Measurements from ENCODE around the gene STAB1. TPM values are rescaled to one million over a fixed set of nuclear protein-coding genes. Genes with fewer than 3 reads are reported as not detected.

STAB1 gene
- total RNA-seq, 1 donor from 2014 or later, result 0.16 TPM

DNA sequence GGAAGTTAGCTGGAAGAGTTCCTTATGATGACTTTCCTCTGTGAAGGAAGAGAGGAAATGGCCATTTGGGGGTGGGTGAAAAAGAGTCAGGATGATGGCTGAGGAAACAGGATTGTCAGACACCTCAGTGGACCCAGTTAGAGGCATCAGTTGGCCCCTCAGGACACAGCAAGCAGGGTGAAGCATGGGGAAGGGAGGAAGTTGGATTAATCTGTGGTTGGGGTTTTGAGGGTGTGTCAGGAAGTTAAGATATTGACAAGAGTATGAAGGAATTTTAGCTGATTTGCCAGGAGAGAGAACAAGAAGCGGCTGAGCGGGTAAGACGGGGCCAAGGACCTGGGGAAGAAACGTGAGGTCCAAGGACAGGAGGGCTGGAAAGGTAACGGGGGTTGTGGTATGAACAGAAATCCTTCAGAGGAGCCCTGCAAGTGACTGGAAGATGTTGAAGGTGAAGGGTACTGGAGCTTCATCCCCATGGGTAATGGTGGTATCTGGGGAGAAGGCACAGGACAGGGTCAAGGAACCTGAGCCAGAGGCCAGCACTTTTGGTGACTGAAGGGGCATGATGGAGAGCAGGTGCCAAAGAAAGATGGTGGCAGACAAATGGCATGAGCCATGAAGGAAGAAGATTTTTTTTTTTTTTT lies 44.0 kb downstream of the STAB1 start:
- Mint-ChIP-seq H3K27ac (ENCODE audit: unreplicated experiment) (no peak overlapping the region), H3K4me1 (peaks cover 44% of the 10 kb centered on the region), H3K4me3 (peak overlapping the region; percentile 47), H3K9me3 (no peaks in the 10 kb centered on the region), H3K36me3 (ENCODE audit: low read depth) (peaks cover 9% of the 10 kb centered on the region), H3K27me3 (ENCODE audit: low read depth) (peaks cover 2% of the 10 kb centered on the region)
- TF ChIP-seq, protein P1, sequence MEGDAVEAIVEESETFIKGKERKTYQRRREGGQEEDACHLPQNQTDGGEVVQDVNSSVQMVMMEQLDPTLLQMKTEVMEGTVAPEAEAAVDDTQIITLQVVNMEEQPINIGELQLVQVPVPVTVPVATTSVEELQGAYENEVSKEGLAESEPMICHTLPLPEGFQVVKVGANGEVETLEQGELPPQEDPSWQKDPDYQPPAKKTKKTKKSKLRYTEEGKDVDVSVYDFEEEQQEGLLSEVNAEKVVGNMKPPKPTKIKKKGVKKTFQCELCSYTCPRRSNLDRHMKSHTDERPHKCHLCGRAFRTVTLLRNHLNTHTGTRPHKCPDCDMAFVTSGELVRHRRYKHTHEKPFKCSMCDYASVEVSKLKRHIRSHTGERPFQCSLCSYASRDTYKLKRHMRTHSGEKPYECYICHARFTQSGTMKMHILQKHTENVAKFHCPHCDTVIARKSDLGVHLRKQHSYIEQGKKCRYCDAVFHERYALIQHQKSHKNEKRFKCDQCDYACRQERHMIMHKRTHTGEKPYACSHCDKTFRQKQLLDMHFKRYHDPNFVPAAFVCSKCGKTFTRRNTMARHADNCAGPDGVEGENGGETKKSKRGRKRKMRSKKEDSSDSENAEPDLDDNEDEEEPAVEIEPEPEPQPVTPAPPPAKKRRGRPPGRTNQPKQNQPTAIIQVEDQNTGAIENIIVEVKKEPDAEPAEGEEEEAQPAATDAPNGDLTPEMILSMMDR (conservative IDR thresholded peaks at IDR 0.05), result no peak
- DNase-seq (ENCODE audit: low read depth, low spot score), result no peak

DNA sequence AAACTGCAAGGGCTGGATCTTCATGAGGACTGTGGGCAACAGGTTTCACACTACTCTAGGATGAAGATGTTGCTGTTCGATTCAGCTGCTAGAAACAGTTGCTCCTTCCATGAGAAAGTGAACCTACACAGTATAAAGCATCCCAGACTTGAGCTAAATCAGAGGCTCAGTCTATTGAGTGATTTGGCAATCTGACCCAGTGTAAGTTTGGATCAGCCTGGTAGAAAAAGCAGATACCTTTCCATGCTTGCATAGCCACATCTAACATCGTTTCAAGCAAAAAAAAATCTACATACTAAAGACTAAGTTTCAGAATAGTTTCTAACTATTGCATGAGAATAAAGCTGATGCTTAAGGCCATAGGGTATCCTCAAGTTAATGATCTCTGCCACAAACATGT lies 45.9 kb downstream of the STAB1 start:
- H3K27me3 Mint-ChIP-seq (ENCODE audit: low read depth), result peaks cover 2% of the 10 kb centered on the region
- H3K4me3 Mint-ChIP-seq, result peak overlapping the region; percentile 48
- DNase-seq (ENCODE audit: low read depth, low spot score), result no peak
- H3K4me1 Mint-ChIP-seq, result peaks cover 42% of the 10 kb centered on the region
- no peaks in the 10 kb centered on the region for H3K9me3 Mint-ChIP-seq
- H3K27ac Mint-ChIP-seq (ENCODE audit: unreplicated experiment), result no peak overlapping the region
- TF ChIP-seq, protein P1 (conservative IDR thresholded peaks at IDR 0.05), result no peak
- H3K36me3 Mint-ChIP-seq (ENCODE audit: low read depth), result peaks cover 13% of the 10 kb centered on the region

DNA sequence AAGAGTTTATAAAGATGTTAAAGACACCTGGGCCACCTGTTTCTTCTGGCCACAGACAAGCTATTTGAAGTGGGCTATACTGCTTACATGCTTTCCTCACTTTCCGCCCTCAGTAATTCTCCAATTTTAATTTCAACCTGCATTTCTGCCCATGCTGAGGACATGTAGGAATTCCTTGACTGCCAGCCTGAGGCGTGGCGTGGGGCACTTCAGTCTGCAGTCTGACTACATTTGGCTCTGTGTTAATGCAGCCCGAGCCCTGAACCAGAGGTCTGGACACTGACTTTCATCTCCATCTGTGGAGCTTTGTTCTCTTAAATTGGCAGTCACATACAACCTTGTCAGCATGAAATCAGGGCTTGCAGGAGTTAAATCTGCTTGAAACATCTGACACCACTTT lies 49.8 kb downstream of the STAB1 start:
- no peak for DNase-seq (ENCODE audit: low read depth, low spot score)
- H3K4me1 Mint-ChIP-seq, result peaks cover 17% of the 10 kb centered on the region
- no peaks in the 10 kb centered on the region for H3K27me3 Mint-ChIP-seq (ENCODE audit: low read depth)
- TF ChIP-seq, protein P1 (conservative IDR thresholded peaks at IDR 0.05), result no peak
- peaks cover 6% of the 10 kb centered on the region for H3K36me3 Mint-ChIP-seq (ENCODE audit: low read depth)
- H3K9me3 Mint-ChIP-seq, result no peaks in the 10 kb centered on the region
- no peak overlapping the region for H3K4me3 Mint-ChIP-seq
- H3K27ac Mint-ChIP-seq (ENCODE audit: unreplicated experiment), result no peak overlapping the region

DNA sequence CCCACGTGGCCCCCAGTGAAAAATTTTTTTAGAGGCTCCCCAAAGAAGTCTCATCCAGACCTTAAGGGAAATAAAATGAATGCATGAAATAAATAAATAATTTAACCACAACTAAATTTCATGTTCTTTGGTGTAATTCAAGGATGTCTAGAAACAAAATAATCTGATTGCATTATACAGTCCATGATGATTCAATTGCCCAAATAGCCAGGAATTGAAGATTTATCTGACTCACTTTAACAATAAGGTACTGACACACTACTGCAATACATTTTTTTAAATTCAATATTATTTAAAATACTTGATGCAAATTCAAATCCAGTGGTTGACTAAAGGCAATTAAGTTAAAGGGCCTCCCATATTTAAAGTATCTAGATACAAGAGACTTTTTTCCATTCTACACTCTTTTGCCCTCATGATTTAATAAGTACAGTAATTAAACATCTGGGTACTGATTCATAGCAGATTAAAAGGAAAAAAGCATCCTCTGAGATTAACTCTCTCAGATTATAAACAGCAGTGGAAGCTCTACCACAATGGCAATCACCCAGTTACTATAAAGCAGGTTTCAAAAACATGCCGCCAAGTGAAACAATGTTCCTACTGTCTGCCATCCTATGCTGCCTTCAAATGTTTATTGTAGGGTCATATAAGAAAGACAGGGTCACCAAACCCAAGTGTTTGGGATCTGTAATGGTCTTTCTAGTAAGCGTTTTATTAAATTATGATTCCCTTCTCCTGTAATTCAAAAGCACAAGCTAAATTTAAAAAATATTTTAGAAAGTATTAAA lies 51.2 kb downstream of the STAB1 start:
- Mint-ChIP-seq H3K9me3 (no peaks in the 10 kb centered on the region), H3K27ac (ENCODE audit: unreplicated experiment) (no peak overlapping the region), H3K36me3 (ENCODE audit: low read depth) (peaks cover 6% of the 10 kb centered on the region), H3K27me3 (ENCODE audit: low read depth) (no peaks in the 10 kb centered on the region), H3K4me3 (no peak overlapping the region), H3K4me1 (peaks cover 17% of the 10 kb centered on the region)
- TF ChIP-seq, protein P1 (conservative IDR thresholded peaks at IDR 0.05), result no peak
- DNase-seq (ENCODE audit: low read depth, low spot score), result no peak

DNA sequence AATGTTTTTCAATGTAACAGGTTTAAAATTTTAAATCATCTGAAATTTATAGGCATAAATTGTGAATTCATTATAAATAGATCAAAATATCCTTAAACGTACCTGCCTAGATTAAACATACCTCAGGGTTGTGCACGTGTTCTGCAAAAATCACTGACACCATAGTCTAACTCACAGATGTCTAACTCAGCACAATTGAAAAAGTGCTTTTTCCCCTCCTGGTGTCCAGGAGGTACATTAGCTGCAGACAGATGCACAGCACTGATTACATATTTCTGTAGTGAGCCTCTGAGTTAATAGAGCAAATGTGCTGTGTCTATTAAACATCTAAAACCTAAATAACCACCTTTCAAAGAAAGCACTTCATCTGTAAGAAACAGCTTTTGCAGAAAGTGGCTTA lies 52.0 kb downstream of the STAB1 start:
- H3K27ac Mint-ChIP-seq (ENCODE audit: unreplicated experiment), result no peak overlapping the region
- DNase-seq (ENCODE audit: low read depth, low spot score), result no peak
- no peaks in the 10 kb centered on the region for H3K27me3 Mint-ChIP-seq (ENCODE audit: low read depth)
- H3K36me3 Mint-ChIP-seq (ENCODE audit: low read depth), result peaks cover 8% of the 10 kb centered on the region
- H3K4me3 Mint-ChIP-seq, result no peak overlapping the region
- H3K9me3 Mint-ChIP-seq, result no peaks in the 10 kb centered on the region
- TF ChIP-seq, protein P1 (conservative IDR thresholded peaks at IDR 0.05), result no peak
- H3K4me1 Mint-ChIP-seq, result peaks cover 17% of the 10 kb centered on the region

All from neural crest cell (in vitro differentiated cells).